ENCODE measurements around the gene CGB5.
A peak's percentile ranks its signal among the peaks of the same experiment; 100 is the strongest.
"Not testable (repeated sequence)": the region's sequence is repeated elsewhere in the genome, so short reads cannot be mapped to it uniquely, and the experiment has no call there.

CGB5 gene

GRCh38 chr19:49043548-49043947 is at the start of gene CGB5:
TSS of gene CGB5 (plus strand) at chr19:49043848. CDS start at chr19:49044210, 362 bp downstream.
- not testable (repeated sequence) for DNase-seq

GRCh38 chr19:48994035-48994386 is 49.6 kb upstream of the CGB5 start:
- DNase-seq = no peak

- DNase-seq = peak; percentile 68 to 75
These were observed 45.7 kb upstream of the CGB5 start for GRCh38 chr19:48997972-48998371.

- peak; percentile 72 to 77 for DNase-seq
These were observed 43.9 kb upstream of the CGB5 start for GRCh38 chr19:48999481-49000325.

GRCh38 chr19:49004133-49004532 is 39.5 kb upstream of the CGB5 start:
- DNase-seq = no peak

- DNase-seq = no peak
These were observed 38.6 kb upstream of the CGB5 start for GRCh38 chr19:49004964-49005614.

GRCh38 chr19:49006905-49007304 is 36.7 kb upstream of the CGB5 start:
- DNase-seq = no peak

GRCh38 chr19:49009828-49010227 is 33.8 kb upstream of the CGB5 start:
- no peak for DNase-seq

- no peak for DNase-seq
These were observed 33.2 kb upstream of the CGB5 start for GRCh38 chr19:49010453-49010852.

GRCh38 chr19:49011194-49011593 is 32.5 kb upstream of the CGB5 start:
- no peak for DNase-seq

- no peak for DNase-seq
These were observed 29.4 kb upstream of the CGB5 start for GRCh38 chr19:49014123-49014869.

- no peak for DNase-seq
These were observed 28.8 kb upstream of the CGB5 start for GRCh38 chr19:49014870-49015255.

GRCh38 chr19:49016067-49016839 is 27.4 kb upstream of the CGB5 start:
- DNase-seq = no peak

- no peak for DNase-seq
These were observed 26.5 kb upstream of the CGB5 start, which contains the start of gene LHB for GRCh38 chr19:49017041-49017665. TSS of gene LHB (minus strand) at chr19:49017091. CDS start at chr19:49017081, 10 bp downstream.

- DNase-seq = peak; percentile 62 to 69
These were observed 25.8 kb upstream of the CGB5 start for GRCh38 chr19:49017666-49018351.

- peak in 1 of 2 experiments; percentile 27 for DNase-seq
These were observed 25.0 kb upstream of the CGB5 start for GRCh38 chr19:49018388-49019241.

GRCh38 chr19:49019242-49019932 is 24.3 kb upstream of the CGB5 start:
- peak; percentile 68 to 74 for DNase-seq

- no peak for DNase-seq
These were observed 23.3 kb upstream of the CGB5 start for GRCh38 chr19:49020342-49020741.

- DNase-seq = peak in 1 of 2 experiments; percentile 27
These were observed 22.4 kb upstream of the CGB5 start for GRCh38 chr19:49020931-49021895.

Data from activated CD4-positive, alpha-beta T cell treated with anti-CD3 and anti-CD28 coated beads, Interleukin-2, amount 50 U/mL, for 48 hours (primary cell).